ENCODE results near the gene GLRA1.
"Not testable (repeated sequence)": the region's sequence is repeated elsewhere in the genome, so short reads cannot be mapped to it uniquely, and the experiment has no call there.

GLRA1 gene

DNA sequence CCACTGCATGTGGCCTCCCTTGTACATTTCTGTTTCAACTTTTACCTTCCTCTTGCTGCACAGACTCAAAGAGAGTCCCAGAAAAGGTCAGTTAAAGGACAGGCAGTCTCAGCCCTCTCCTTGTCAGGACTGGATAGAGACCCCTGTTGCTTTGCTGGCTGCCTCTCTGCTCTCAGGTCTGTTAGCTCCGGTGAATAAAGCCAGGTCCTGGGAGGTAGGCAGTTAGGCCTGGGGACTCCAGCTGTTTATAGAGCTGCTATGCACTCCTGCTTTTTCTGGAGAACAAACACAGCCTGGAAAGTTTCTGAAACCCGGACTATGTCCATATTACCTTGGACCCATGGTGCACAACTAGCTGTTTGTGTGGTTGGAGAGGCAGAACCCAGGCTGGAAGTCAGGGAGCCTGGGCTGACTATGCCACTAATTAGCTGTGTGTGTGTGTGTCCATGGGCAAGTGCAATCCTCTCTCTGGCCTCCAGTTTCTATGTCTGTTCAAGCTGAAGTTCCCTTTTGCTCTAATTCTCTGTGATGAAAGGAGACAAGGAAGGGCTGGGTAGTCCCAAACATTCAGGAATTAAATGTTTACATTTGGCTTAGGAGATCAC is 42.9 kb downstream of the GLRA1 start:
- no peak for DNase-seq

DNA sequence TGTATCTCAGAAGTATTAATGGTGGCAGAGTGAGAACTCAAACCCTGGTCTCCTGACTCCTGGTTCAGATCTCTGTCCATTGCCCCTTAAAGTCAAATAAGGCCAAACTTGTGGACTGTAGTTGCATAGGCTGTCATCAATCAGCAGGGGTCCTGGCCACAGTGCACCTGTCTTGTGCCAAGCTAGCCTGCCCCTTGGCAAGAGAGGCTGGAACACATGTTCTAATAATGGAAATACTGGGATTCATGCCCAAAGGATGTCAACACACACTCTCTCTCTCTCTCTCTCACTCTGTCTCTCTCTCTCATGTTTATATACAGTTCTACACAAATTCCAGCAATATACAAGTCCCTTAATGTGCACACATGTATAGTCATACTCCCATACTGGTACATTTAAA is 44.3 kb downstream of the GLRA1 start:
- DNase-seq, result no peak

DNA sequence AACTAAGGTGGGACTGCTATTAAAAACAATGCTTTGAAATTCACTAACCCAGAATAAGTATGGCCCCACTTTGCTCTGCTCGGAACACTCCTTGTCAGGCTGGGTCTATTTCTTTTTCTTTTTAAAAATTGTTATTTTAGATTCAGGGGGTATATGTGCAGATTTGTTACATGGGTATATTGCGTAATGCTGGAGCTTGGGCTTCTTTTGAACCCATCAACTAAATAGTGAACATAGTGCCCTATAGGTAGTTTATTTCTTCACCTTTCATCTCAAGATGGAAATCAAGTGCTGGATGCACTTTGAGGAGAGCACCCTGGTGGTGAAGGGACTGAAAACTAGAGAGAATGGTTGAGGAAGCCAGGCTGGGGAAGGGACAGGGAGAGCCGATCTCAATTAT is 51.0 kb downstream of the GLRA1 start:
- DNase-seq, result no peak

DNA sequence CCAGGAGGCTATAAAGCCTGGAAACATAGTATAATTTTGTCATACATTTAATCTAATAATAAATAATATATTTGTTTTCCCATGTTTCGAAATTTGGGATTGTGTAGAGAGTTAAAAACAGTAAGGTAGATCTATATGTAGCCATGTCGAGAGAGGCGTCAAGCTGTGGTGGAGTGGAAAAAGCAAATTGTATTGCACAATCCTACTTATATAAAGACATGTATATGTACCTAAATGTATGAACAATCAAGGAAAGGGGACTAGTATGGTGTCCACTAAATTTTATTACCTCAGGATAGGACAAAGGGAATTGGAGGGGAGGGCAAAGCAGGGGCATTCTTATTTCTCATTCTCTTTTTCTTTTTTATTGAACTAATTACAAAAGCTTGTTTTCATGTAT is 52.0 kb downstream of the GLRA1 start:
- DNase-seq, result no peak

DNA sequence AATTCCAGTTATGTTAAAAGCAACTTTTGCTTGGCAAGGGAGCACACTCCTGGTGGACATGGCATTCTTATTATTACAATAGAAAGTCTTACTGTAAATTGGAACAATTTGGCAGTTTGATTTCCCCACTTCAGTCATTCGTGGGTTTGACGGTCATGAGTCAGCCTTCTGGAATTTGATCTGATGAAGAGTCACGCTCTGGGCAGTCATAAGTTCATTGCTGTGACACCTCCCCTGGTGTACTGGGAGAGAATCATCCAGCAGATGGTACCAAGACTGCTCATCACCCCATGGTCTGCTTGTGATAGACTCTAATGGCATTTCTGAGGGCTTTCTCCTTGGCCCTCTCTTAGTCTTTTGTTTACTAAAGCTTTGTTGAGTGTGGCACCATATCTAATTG is 53.8 kb downstream of the GLRA1 start:
- DNase-seq, result peak; percentile 79

DNA sequence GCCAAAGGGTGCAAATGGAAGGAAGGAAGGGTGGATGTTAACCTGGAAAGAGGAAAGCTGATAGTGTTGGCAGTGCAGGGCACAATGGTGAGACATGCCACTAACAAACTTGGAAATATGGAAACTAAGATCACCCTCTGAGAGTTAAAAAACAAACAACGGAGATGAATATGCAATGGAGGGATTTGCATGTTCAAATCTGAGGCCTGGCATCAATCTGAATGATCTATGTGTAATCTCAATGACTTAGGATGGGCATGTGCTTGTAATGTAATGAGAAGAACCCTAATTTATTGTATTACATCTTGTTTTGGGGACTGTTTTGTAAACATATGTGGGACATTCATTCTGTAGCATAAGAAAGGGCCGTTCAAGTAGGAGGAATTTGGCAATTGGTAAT is 54.4 kb downstream of the GLRA1 start:
- no peak for DNase-seq

DNA sequence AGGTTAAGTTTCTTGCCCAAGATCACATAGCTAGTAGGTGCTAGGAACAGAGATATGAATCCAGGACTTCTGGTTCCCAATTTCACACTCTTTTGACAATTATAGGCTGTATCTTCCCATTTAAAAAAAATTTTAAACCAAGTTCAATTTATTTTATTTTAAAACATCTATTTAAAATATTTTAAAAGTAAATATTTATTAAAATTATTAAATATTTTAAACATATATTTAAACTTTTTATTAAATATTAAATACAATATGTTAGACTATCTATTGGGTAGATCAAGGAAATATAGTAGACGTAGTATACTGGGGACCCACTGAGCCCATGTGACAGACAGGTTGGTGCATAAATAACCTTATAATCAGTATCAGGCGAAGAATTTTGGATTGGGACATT is 54.8 kb downstream of the GLRA1 start:
- no peak for DNase-seq

DNA sequence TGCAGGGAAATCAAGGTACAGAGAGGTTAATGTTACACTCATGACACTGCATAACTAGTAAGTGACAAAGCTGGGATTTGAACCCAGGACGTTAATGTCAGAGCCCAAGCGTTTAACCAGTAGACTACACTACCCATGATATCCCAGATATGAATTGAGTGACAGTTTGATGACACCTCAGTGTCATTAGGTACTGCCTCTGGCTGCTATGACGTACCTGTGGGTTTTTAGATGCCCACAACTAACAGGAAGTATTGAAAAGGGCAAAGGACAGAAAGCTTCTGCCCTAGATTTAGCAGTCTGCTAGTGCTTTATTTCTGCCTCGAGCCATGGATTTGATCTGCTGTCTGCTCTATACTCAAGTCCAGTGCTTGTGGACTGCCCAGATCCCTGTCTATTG is 56.2 kb downstream of the GLRA1 start:
- DNase-seq, result no peak

DNA sequence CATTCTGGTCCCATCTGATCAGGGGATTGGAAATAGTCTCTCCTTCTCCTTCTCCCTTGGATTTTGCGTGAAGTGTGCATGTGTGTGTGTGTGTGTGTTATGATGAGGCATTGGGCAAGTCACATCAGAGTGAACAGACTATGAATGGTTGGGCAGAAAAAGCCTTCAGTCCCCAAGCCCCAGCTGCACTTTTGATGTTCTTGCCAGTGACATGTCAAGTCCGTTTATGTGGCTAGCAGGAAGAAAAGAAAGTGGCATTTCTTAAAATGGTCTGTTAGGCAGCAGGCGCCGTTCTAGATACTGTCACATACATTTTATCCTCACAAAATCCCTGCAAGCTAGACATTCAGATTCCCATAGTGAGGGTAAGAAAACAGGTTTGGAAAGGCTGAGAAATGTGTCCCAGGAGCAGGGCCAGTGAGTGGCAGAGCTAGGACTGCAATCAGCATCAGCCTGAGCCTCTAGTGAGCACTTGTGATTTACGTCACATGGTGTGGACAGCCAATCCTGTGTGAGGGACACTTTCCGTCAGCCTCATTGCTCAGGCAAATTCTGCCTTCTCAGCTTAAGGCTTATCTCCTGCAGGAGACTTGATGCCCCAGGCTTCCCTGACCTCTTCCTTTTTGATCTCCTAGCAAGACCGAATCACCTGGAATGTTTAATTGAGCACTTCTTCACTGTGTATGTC is 60.4 kb downstream of the GLRA1 start:
- DNase-seq, result no peak

DNA sequence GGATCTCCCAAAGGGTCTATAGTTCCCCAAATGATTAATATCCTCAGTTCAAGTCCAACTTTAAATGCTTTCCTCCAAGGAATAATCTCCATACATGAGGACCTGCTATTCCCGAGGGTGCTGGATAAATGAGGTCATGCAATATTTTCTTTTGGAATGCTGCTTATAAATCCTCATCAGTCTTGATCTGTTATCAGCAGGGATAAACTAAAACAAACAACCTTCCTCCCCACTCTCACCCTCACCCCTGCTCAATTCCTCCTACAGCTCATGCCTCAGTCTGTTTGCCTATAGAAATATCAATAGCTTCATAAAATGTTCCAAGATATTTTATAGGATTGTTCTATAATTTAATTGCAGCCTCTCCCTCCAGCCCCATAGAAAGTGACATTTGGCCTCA is 61.1 kb downstream of the GLRA1 start:
- peak; percentile 4 for DNase-seq

DNA sequence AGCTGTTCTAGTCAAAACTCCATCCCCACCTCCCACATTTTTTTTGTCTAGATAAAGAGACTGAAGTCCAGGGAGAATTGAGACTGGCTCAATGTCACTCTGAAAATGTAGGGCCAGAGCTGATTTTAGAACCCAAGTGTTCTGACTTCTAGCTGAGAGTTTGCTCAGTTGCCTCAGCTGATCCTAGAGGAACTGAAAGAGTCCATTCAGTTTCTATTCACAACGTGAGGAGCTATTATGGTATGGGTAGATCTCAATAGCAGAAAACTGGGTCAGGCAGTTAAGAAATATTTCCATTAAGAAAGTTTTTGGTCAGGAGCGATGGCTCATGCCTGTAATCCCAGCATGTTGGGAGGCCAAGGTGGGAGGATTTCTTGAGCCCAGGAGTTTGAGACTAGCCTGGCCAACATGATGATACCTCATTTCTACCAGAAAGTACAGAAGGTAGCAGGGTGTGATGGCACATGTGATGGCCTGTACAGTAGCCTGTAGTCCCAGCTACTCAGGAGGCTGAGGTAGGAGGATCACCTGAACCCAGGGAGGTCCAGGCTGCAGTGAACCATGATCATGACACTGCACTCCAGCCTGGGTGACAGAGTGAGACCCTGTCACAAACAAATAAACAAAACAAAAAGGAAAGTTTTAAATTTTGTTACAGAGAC is 61.7 kb downstream of the GLRA1 start:
- DNase-seq, result no peak

DNA sequence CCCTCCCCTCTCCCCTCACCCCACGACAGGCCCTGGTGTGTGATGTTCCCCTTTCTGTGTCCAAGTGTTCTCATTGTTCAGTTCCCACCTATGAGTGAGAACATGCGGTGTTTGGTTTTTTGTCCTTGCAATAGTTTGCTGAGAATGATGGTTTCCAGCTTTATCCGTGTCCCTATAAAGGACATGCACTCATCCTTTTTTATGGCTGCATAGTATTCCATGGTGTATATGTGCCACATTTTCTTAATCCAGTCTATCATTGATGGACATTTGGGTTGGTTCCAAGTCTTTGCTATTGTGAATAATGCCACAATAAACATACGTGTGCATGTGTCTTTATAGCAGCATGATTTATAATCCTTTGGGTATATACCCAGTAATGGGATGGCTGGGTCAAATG is 63.8 kb downstream of the GLRA1 start:
- DNase-seq, result not testable (repeated sequence)

DNA sequence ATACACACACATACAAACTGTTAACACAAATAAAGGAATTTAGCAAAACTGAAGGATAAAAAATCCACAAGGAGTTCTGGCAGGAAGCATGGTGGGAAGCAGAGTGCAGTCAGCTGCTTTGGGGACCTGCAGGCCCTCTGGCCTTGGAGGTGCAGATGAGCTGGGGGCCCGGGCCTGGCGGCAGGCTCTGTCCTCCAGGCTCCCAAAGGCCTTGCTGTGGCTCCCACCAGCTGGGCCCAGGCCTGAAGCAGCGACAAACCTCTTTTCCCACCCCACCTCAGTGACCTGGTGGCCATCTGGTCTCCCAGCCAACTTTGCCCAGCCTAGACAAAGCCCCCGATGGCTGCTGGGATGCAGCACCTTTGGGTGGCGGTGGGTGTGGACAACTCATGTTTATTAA is 67.8 kb downstream of the GLRA1 start:
- no peak for DNase-seq

DNA sequence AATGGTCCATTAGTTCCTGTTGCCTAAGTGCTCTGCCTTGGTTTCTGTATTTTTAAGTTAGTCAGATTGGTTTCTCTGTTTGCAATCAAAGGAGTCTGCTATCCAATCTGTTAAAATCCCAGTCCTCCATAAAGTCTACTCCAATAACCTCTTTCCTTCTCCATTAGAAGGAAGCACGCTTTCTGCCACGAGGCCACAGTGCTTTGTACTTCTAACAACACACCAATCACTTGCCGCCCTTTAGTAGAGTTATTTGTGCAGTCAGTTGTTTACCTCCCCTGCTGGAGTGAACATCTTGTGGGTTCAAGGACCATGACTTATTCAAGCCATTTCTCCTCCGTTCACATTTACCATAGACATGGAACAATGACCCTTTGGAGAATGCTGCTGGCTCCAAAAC is 69.0 kb downstream of the GLRA1 start:
- no peak for DNase-seq

DNA sequence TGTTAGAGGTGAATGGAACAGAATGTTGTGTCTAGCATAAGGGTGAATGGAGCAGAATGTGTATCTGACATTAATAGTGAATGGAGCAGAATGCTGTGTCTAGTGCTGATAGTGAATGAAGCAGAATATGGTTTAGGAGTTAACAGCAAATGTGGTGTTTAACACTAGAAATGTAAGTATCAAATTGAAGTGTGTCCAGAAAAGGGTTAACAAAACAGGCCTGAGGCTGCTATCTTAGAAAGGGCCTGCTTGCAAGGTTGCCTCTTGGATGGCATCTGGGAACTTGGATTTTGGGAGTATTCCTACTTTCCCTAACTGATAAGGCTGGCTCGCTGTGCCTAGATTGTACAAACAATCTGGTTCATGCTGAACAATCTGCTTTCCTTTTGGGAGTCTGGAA is 76.8 kb downstream of the GLRA1 start:
- DNase-seq, result no peak

DNA sequence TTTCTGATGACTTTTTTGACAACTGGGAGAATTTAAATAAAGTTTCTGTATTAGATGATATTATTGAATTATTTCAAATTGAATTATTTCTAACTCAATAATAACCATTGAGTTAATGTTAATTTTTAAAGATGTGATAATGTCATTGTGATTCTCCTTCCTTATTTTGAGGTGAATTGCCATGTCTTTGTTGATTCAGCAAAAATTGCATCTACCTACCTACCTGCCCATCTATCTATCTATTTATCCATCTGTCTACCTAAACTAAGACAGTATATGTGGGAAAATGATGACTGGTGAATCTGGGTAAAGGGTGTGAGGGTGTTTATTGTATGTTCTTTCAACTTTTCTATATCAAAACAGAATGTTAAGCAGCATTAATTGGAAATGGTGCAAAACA is 77.9 kb downstream of the GLRA1 start:
- no peak for DNase-seq

DNA sequence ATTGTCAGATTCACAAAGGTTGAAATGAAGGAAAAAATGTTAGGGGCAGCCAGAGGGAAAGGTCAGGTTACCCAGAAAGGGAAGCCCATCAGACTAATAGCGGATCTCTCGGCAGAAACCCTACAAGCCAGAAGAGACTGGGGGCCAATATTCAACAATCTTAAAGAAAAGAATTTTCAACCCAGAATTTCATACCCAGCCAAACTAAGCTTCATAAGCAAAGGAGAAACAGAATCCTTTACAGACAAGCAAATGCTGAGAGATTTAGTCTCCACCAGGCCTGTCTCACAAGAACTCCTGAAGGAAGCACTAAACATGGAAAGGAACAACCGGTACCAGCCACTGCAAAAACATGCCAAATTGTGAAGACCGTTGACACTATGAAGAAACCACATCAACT is 91.8 kb downstream of the GLRA1 start:
- not testable (repeated sequence) for DNase-seq

DNA sequence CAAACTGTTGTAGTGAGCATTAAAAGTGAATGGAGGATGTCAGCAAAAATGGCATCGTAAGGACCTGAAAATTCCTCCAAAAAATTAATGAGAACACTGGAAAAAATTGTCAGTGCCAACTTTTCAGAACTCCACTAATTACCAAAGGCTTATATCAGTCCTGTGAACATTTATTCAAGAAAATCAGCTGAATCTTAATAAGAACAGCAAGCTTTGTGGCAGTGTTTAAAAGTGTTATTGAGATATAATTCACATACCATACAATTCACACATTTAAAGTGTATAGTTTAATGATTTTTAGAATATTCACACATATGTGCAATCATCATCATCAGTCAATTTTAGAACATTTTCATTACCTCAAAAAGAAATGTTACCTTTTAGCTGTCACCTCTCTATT is 95.3 kb downstream of the GLRA1 start:
- no peak for DNase-seq

DNA sequence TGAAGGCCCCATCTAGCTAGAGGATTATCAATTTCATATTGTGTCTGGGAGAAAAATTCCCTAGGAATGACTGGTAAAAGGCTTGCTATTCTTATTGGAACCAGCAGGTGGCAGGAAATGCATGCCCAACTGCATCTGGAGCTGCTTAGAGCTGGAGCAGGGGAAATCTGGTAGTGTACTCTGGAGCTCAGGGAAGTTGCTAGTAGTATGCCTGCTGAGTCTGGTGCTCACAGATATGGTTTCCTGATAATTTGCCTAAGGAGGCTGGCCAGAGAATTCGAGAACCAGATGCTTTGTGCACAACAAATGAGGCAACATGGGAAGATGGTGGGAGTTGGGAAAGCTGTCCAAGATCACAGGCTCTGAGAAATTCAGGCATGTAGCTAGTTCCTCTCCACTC is 99.2 kb downstream of the GLRA1 start:
- DNase-seq, result peak; percentile 75

DNA sequence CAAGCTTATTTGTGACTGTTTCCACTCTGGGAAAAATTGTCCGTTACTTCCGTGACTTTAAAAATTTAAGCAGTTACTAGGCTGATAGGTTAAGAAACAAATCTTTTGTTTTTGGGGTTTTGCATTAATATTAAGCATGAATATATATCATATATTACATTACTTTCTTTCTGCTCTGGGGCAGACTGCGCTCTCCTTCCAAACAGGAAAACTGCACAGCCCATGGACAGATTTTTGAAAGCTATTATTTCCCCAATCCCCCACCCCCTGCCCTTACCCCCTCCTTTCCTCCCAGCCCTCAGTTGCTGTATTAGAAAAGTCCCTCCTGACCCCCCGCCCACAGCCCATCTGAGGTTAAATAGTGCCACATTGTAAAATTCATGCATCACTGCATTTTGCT is 102.5 kb downstream of the GLRA1 start:
- DNase-seq, result no peak

DNA sequence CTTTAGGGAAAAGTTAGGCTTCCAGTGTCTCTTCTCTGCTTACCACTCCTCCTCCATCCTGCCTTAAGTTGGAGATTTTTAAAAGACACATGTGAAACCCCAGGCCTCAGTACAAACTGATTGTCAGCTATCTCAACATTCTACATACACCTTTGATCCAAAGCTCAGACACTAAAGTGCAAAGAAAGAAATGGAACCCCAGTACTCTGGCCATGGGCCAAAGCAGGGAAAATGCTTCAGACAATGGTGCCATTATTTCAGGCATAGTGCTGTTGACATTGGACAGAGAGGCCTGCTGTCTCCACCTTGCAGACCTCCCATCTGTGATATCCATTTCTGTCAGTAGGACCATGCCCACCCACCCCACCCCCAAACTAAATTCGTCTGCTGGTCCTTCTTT is 103.7 kb downstream of the GLRA1 start:
- DNase-seq, result no peak

DNA sequence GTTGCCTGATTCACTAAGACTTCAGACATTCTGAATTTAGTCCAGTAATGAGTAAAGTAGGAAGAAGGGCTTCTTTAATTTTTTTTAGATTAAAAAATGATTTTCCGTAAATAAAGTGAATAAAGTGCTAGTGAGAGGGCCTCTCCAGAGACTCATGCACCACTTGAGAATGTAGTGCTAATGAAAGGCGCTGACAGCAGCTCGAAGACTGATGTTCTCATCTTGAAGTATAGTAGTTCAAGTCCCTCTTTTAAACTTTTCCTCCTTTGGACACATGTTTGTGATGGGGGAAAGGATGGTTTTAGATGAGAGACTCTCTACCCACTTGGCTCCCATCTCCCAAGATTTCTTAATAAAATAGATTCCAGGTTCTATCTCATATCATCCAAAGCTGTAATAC is 104.4 kb downstream of the GLRA1 start:
- no peak for DNase-seq

DNA sequence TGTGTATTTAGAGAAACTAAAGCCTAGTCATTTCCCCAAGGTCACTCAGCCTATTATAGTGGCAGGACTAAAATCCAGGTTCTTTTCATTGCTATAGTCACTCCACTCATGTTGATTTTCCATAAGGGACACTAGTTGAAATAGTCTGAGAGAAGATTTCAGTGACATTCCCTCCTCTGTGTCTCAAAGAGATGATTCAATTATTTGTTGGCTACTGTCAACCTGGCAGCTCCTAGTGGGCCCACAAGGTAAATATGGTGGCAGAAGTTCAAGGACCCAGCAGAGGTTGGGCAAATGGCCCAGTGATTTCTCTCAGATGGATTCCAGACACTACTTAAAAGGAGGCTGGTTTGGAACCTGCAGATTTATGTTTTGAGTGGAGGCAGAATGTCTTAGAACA is 104.8 kb downstream of the GLRA1 start:
- DNase-seq, result no peak

DNA sequence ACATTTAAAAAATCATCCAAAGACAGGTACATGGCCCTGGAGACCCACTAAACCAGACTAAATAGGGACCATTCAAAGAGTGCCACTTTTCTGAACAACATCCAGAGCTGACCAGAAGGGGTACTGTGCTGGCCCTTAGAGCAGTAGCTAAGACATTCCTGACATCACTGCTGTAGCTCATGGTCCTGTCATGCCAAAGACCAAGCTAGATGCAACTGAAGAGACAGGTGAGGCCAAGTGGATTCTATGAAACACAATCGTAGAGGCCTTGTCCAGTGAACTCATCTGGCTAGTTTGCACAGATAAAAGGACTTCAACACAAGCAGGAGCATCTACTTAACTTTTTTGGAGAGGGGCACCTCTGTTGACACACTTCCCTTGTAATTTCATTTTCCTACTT is 109.6 kb downstream of the GLRA1 start:
- no peak for DNase-seq
